Activated CD4-positive, alpha-beta T cell treated with anti-CD3 and anti-CD28 coated beads for 36 hours (primary cell): Measurements from ENCODE around the gene OR1S1. TPM values are rescaled to one million over a fixed set of nuclear protein-coding genes. Genes with fewer than 3 reads are reported as not detected.

Experiments used
- ATAC-seq: fragments of 200-7000 bp; cut with Tn5 transposase; one replicate; pipeline ENCODE4 v1.10.0; 2021; ENCODE audit warnings: mild to moderate bottlenecking, moderate library complexity
- CTCF ChIA-PET: fragments of 350-600 bp; sonication (Branson Sonifier 250); formaldehyde crosslinking; loops from one replicate; lab custom pipeline; 2021; ENCODE audit warnings: antibody characterized with exemption; lab: Charles Lee
- POLR2A ChIA-PET: fragments of 350-600 bp; sonication (Branson Sonifier 250); formaldehyde crosslinking; loops from one replicate; lab custom pipeline; 2021; ENCODE audit warnings: antibody characterized with exemption, inconsistent platforms; lab: Charles Lee
- DNase-seq: peaks from one replicate; pipeline ENCODE4 v3.0.0-alpha.2; 2020
- H3K27ac Mint-ChIP-seq: one replicate; pipeline ENCODE4 v1.8.0; 2021; ENCODE audit warnings: mixed read lengths
- H3K27me3 Mint-ChIP-seq: one replicate; pipeline ENCODE4 v1.8.0; 2021; ENCODE audit warnings: mixed read lengths
- H3K36me3 Mint-ChIP-seq: one replicate; pipeline ENCODE4 v1.8.0; 2021; ENCODE audit warnings: low read depth, mixed read lengths
- H3K4me1 Mint-ChIP-seq: one replicate; pipeline ENCODE4 v1.8.0; 2021; ENCODE audit warnings: mixed read lengths
- H3K4me3 Mint-ChIP-seq: one replicate; pipeline ENCODE4 v1.8.0; 2021; ENCODE audit warnings: mild to moderate bottlenecking, moderate library complexity, mixed read lengths
- H3K9me3 Mint-ChIP-seq: one replicate; pipeline ENCODE4 v1.8.0; 2021; ENCODE audit warnings: low read depth, mixed read lengths
- intact Hi-C, 2 experiments: fragments of 100-400 bp; cut with DNase I in 1 of 2; cut with micrococcal nuclease in 1 of 2; formaldehyde crosslinking; loops; one replicate each; pipeline versions ENCODE4 v1.14.2 to v1.15.1; 2022 to 2024; cut with DNase I, micrococcal nuclease
- total RNA-seq, 2 experiments: library from RNA; stranded (reverse); gene quantifications; one replicate each; pipeline ENCODE4 v1.2.3, GENCODE V29; 2021

The OR1S1 gene
- total RNA-seq, 2 experiments from 2014 or later, result not detected

GRCh38 chr11:58199271-58199670, 13.2 kb upstream of the OR1S1 start:
- no peaks in the 10 kb centered on the region for H3K36me3 Mint-ChIP-seq
- CTCF ChIA-PET, result no interaction called here

GRCh38 chr11:58204042-58204441, 8.5 kb upstream of the OR1S1 start, which contains the start of gene OR1S2:
Gene OR1S2 (minus strand): TSS chr11:58204142. CDS start chr11:58204142, 0 bp downstream.
- Mint-ChIP-seq H3K4me3 (no peak within 1 kb of the TSS), H3K36me3 (no peaks in the 10 kb centered on the region), H3K9me3 (no peaks in the 10 kb centered on the region), H3K27me3 (peaks cover 23% of the 10 kb centered on the region), H3K4me1 (no peaks in the 10 kb centered on the region), H3K27ac (no peak within 1 kb of the TSS)
- DNase-seq (no peak), ATAC-seq (no peak)
- POLR2A ChIA-PET, result no interaction called here
- intact Hi-C loops, result no loop called here
- CTCF ChIA-PET, result no interaction called here

More at GRCh38 chr11:58199271-58199670, 13.2 kb upstream of the OR1S1 start:
- H3K27ac Mint-ChIP-seq, result no peak overlapping the region
- intact Hi-C loops, result no loop called here
- peaks cover 23% of the 10 kb centered on the region for H3K27me3 Mint-ChIP-seq
- no peak for DNase-seq
- no peak for ATAC-seq
- no peaks in the 10 kb centered on the region for H3K4me1 Mint-ChIP-seq
- peaks cover 6% of the 10 kb centered on the region for H3K9me3 Mint-ChIP-seq
- POLR2A ChIA-PET, result no interaction called here
- no peak overlapping the region for H3K4me3 Mint-ChIP-seq

GRCh38 chr11:58216476-58216875, 4.0 kb downstream of the OR1S1 start:
- DNase-seq (no peak), ATAC-seq (no peak)
- no peaks in the 10 kb centered on the region for H3K36me3 Mint-ChIP-seq
- intact Hi-C loops, result no loop called here
- ChIA-PET CTCF (no interaction called here), POLR2A (no interaction called here)
- no peak overlapping the region for H3K4me3 Mint-ChIP-seq
- H3K9me3 Mint-ChIP-seq, result no peaks in the 10 kb centered on the region
- H3K27me3 Mint-ChIP-seq, result peaks cover 3% of the 10 kb centered on the region
- H3K27ac Mint-ChIP-seq, result no peak overlapping the region
- no peaks in the 10 kb centered on the region for H3K4me1 Mint-ChIP-seq

- intact Hi-C loops, result no loop called here
- Mint-ChIP-seq H3K27ac (no peak overlapping the region), H3K27me3 (peaks cover 5% of the 10 kb centered on the region), H3K9me3 (no peaks in the 10 kb centered on the region), H3K4me3 (no peak overlapping the region), H3K4me1 (no peaks in the 10 kb centered on the region), H3K36me3 (no peaks in the 10 kb centered on the region)
- DNase-seq, result no peak
- POLR2A ChIA-PET, result no interaction called here
- ATAC-seq, result no peak
- CTCF ChIA-PET, result no interaction called here
These were observed 10.2 kb downstream of the OR1S1 start for GRCh38 chr11:58222721-58223120.

GRCh38 chr11:58227956-58228615, 15.6 kb downstream of the OR1S1 start:
- peaks cover 10% of the 10 kb centered on the region for H3K27me3 Mint-ChIP-seq
- POLR2A ChIA-PET, result no interaction called here

GRCh38 chr11:58243954-58244353, 31.4 kb downstream of the OR1S1 start:
- Mint-ChIP-seq H3K27ac (no peak overlapping the region), H3K9me3 (peaks cover 8% of the 10 kb centered on the region), H3K36me3 (no peaks in the 10 kb centered on the region), H3K27me3 (peaks cover 28% of the 10 kb centered on the region), H3K4me1 (no peaks in the 10 kb centered on the region), H3K4me3 (no peak overlapping the region)
- POLR2A ChIA-PET, result no interaction called here
- ATAC-seq, result no peak
- CTCF ChIA-PET, result no interaction called here
- DNase-seq, result no peak
- intact Hi-C loops, result no loop called here

More at GRCh38 chr11:58227956-58228615, 15.6 kb downstream of the OR1S1 start:
- Mint-ChIP-seq H3K4me3 (no peak overlapping the region), H3K36me3 (no peaks in the 10 kb centered on the region), H3K9me3 (no peaks in the 10 kb centered on the region), H3K27ac (no peak overlapping the region), H3K4me1 (no peaks in the 10 kb centered on the region)
- DNase-seq (no peak), ATAC-seq (no peak)
- intact Hi-C loops, result no loop called here
- CTCF ChIA-PET, result no interaction called here

- ATAC-seq, result no peak
- no peak overlapping the region for H3K27ac Mint-ChIP-seq
- no peak overlapping the region for H3K4me3 Mint-ChIP-seq
These were observed 42.4 kb downstream of the OR1S1 start for GRCh38 chr11:58254936-58255335.

GRCh38 chr11:58259983-58260382, 47.5 kb downstream of the OR1S1 start:
- H3K4me3 Mint-ChIP-seq, result no peak overlapping the region
- ATAC-seq (no peak), DNase-seq (no peak)
- intact Hi-C loops, result no loop called here
- H3K9me3 Mint-ChIP-seq, result peaks cover 4% of the 10 kb centered on the region
- peaks cover 18% of the 10 kb centered on the region for H3K27me3 Mint-ChIP-seq
- ChIA-PET CTCF (no interaction called here), POLR2A (no interaction called here)
- no peaks in the 10 kb centered on the region for H3K4me1 Mint-ChIP-seq
- no peaks in the 10 kb centered on the region for H3K36me3 Mint-ChIP-seq
- no peak overlapping the region for H3K27ac Mint-ChIP-seq

More at GRCh38 chr11:58254936-58255335, 42.4 kb downstream of the OR1S1 start:
- H3K4me1 Mint-ChIP-seq, result no peaks in the 10 kb centered on the region
- peaks cover 13% of the 10 kb centered on the region for H3K9me3 Mint-ChIP-seq
- ChIA-PET CTCF (interaction anchor here (0.9 kb wide), 1 partner anchor 12 kb away, joined by 3 read pairs; no protein-coding TSS in a partner anchor), POLR2A (no interaction called here)
- intact Hi-C loops, result no loop called here
- peaks cover 15% of the 10 kb centered on the region for H3K27me3 Mint-ChIP-seq
- peaks cover 2% of the 10 kb centered on the region for H3K36me3 Mint-ChIP-seq
- DNase-seq, result no peak

Other genes with a start within 250 kb of the OR1S1 start
- gene OR9Q1, start 188.8 kb upstream of the OR1S1 start, total RNA-seq, result not detected
- not detected for gene OR6Q1, start 181.8 kb upstream of the OR1S1 start, total RNA-seq
- not detected for gene OR9I1, start 87.2 kb upstream of the OR1S1 start, total RNA-seq
- not detected for gene OR9Q2, start 23.6 kb upstream of the OR1S1 start, total RNA-seq
- gene OR1S2, start 8.6 kb upstream of the OR1S1 start, total RNA-seq, result not detected
- not detected for gene OR10Q1, start 16.2 kb downstream of the OR1S1 start, total RNA-seq
- gene OR10W1, start 55.5 kb downstream of the OR1S1 start, total RNA-seq, result not detected
- gene OR5B17, start 146.3 kb downstream of the OR1S1 start, total RNA-seq, result not detected
- gene OR5B3, start 194.2 kb downstream of the OR1S1 start, total RNA-seq, result not detected
- gene OR5B2, start 215.4 kb downstream of the OR1S1 start, total RNA-seq, result not detected
- not detected for gene OR5B12, start 229.5 kb downstream of the OR1S1 start, total RNA-seq